ENCODE measurements around the gene MAP3K19.

Gene MAP3K19

DNA sequence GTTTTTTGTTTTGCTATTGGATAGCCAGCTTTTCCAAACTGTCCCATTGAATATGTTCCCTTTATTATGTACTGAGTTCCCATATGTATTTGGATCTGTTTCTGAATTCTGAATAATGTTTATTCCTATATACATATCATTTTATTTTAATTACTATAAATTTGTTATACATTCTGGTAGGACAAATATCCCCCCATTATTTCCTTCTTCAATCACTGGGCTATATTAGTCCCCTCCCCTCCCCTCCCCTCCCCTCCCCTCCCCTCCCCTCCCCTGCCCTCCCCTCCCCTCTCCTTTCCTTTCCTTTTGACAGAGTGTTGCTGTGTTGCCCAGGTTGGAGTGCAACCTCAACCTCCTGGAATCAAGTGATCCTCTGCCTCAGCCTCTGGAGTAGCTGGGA, 31.2 kb upstream of the MAP3K19 start:
- no peaks in the 10 kb centered on the region for H3K9me3 ChIP-seq (ENCODE audit: control insufficient read depth, low read length)

DNA sequence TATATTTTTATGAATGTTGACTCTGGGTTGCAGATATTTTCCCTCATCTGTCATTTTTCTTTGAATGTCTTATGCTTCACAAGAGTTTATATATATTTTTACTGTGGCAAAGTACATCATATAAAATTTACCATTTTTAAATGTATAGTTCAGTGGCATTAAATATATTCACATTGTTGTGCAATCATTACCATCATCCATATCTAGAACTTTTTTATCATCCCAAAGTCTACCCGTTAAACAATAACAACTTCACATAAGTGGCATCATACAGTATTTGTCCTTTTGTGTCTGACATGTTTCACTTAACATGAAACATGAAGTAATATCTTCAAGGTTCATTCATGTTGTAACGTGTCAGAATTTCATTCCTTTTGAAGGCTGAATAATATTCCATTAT, 29.3 kb upstream of the MAP3K19 start:
- 96 to 100% methylated on average over 1 to 2 of the region's 2 CpGs for WGBS, 2 experiments

More for the DNA sequence above, 31.2 kb upstream of the MAP3K19 start:
- Histone ChIP-seq H3K27ac (ENCODE audit: insufficient read depth, low read depth, low read length, poor library complexity, severe bottlenecking) (no peak overlapping the region), H3K36me3 (ENCODE audit: control insufficient read depth, insufficient read depth, low read length) (peaks cover 4% of the 10 kb centered on the region), H3K4me3 (ENCODE audit: insufficient read depth, low read depth, low read length) (no peak overlapping the region), H3K27me3 (ENCODE audit: control insufficient read depth, insufficient read depth, low read length, poor library complexity, severe bottlenecking) (no peaks in the 10 kb centered on the region), H3K4me1 (ENCODE audit: control insufficient read depth, insufficient read depth, low read length) (no peaks in the 10 kb centered on the region)

DNA sequence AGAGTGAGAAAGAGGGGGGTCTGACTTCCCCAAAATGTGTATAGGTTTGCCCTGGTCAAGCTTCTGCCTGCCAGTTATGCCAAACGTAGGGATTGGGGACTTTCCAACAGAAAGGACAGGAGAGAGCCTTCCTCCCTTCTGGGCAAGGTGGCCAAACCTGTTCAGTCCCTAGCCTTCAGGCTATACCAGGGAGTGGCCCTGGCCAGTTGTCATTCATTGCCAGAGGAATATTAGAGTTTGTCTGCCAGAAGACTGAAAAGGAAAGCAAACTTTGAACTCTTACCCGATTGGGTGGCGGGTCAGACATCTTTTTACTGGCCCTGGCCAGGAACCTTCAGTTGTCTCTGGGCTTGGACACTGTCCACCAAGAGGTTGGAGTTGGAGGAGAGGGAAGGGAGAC, 27.0 kb upstream of the MAP3K19 start:
- no peaks in the 10 kb centered on the region for H3K4me1 ChIP-seq (ENCODE audit: control insufficient read depth, insufficient read depth, low read length)
- peaks cover 9% of the 10 kb centered on the region for H3K9me3 ChIP-seq (ENCODE audit: control insufficient read depth, low read length)
- no peak overlapping the region for H3K4me3 ChIP-seq (ENCODE audit: insufficient read depth, low read depth, low read length)
- H3K27ac ChIP-seq (ENCODE audit: insufficient read depth, low read depth, low read length, poor library complexity, severe bottlenecking): no peak overlapping the region
- WGBS, 2 experiments: 94 to 96% methylated on average over 3 of the region's 3 CpGs
- H3K36me3 ChIP-seq (ENCODE audit: control insufficient read depth, insufficient read depth, low read length): peaks cover 13% of the 10 kb centered on the region
- no peaks in the 10 kb centered on the region for H3K27me3 ChIP-seq (ENCODE audit: control insufficient read depth, insufficient read depth, low read length, poor library complexity, severe bottlenecking)

More for the DNA sequence above, 29.3 kb upstream of the MAP3K19 start:
- H3K9me3 ChIP-seq (ENCODE audit: control insufficient read depth, low read length): peaks cover 9% of the 10 kb centered on the region
- H3K4me3 ChIP-seq (ENCODE audit: insufficient read depth, low read depth, low read length): no peak overlapping the region
- no peak overlapping the region for H3K27ac ChIP-seq (ENCODE audit: insufficient read depth, low read depth, low read length, poor library complexity, severe bottlenecking)
- H3K36me3 ChIP-seq (ENCODE audit: control insufficient read depth, insufficient read depth, low read length): peaks cover 10% of the 10 kb centered on the region
- H3K27me3 ChIP-seq (ENCODE audit: control insufficient read depth, insufficient read depth, low read length, poor library complexity, severe bottlenecking): no peaks in the 10 kb centered on the region
- no peaks in the 10 kb centered on the region for H3K4me1 ChIP-seq (ENCODE audit: control insufficient read depth, insufficient read depth, low read length)

GRCh38 chr2:135072125-135072997, 25.1 kb upstream of the MAP3K19 start:
- 92 to 97% methylated on average over 3 of the region's 3 CpGs for WGBS, 2 experiments
- no peaks in the 10 kb centered on the region for H3K4me1 ChIP-seq (ENCODE audit: control insufficient read depth, insufficient read depth, low read length)
- peak overlapping the region; percentile 5 for H3K4me3 ChIP-seq (ENCODE audit: insufficient read depth, low read depth, low read length)
- H3K36me3 ChIP-seq (ENCODE audit: control insufficient read depth, insufficient read depth, low read length): peaks cover 9% of the 10 kb centered on the region
- no peak overlapping the region for H3K27ac ChIP-seq (ENCODE audit: insufficient read depth, low read depth, low read length, poor library complexity, severe bottlenecking)
- H3K9me3 ChIP-seq (ENCODE audit: control insufficient read depth, low read length): peaks cover 9% of the 10 kb centered on the region
- H3K27me3 ChIP-seq (ENCODE audit: control insufficient read depth, insufficient read depth, low read length, poor library complexity, severe bottlenecking): no peaks in the 10 kb centered on the region

DNA sequence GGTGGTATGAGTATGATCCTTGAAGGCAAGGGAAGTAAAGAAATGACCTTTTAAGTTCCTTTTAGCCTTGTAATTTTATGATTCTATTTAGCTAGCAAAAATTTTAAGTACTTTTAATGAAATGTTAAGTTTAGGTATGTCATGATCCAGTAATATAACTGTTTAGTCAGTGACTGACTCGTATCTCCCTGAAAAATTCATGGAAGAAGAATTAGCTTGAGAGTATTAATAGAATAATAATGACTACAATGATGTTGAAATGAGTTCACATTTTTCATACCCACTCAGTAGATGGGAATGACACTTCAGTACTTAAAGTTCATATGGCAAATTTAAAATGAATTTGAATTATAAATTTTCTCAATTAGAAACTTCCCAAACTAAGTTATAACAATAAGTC, 19.5 kb upstream of the MAP3K19 start:
- WGBS, 2 experiments: 88 to 100% methylated on average over 1 of the region's 1 CpG
- Histone ChIP-seq H3K9me3 (ENCODE audit: control insufficient read depth, low read length) (no peaks in the 10 kb centered on the region), H3K36me3 (ENCODE audit: control insufficient read depth, insufficient read depth, low read length) (peaks cover 5% of the 10 kb centered on the region)

GRCh38 chr2:135064149-135064548, 16.9 kb upstream of the MAP3K19 start:
- Histone ChIP-seq H3K27me3 (ENCODE audit: control insufficient read depth, insufficient read depth, low read length, poor library complexity, severe bottlenecking) (no peaks in the 10 kb centered on the region), H3K36me3 (ENCODE audit: control insufficient read depth, insufficient read depth, low read length) (peaks cover 6% of the 10 kb centered on the region), H3K27ac (ENCODE audit: insufficient read depth, low read depth, low read length, poor library complexity, severe bottlenecking) (no peak overlapping the region), H3K4me1 (ENCODE audit: control insufficient read depth, insufficient read depth, low read length) (no peaks in the 10 kb centered on the region), H3K9me3 (ENCODE audit: control insufficient read depth, low read length) (no peaks in the 10 kb centered on the region), H3K4me3 (ENCODE audit: insufficient read depth, low read depth, low read length) (no peak overlapping the region)
- 92% methylated on average over 2 of the region's 2 CpGs; no CpG with 5 or more reads in 1 of the 2 experiments for WGBS, 2 experiments

More for the DNA sequence above, 19.5 kb upstream of the MAP3K19 start:
- Histone ChIP-seq H3K4me3 (ENCODE audit: insufficient read depth, low read depth, low read length) (no peak overlapping the region), H3K27ac (ENCODE audit: insufficient read depth, low read depth, low read length, poor library complexity, severe bottlenecking) (no peak overlapping the region), H3K4me1 (ENCODE audit: control insufficient read depth, insufficient read depth, low read length) (no peaks in the 10 kb centered on the region), H3K27me3 (ENCODE audit: control insufficient read depth, insufficient read depth, low read length, poor library complexity, severe bottlenecking) (no peaks in the 10 kb centered on the region)

DNA sequence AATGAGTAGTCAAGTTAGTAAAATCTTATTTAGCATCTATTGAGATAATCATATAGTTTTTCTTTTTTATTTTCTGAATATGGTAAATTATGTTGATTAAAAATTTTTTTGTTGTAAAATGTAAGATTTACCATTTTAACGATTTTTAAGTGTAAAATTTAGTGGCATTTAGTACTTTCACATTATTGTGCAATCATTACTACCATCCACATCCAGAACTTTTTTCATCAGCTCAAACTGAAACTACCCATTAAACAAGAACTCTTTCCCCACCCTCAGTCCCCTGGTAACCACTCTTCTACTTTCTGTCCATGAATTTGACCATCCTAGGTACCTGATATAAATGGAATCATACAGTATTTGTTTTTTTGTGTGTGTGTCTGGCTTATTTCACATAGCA, 16.0 kb upstream of the MAP3K19 start:
- Histone ChIP-seq H3K4me3 (ENCODE audit: insufficient read depth, low read depth, low read length) (no peak overlapping the region), H3K27me3 (ENCODE audit: control insufficient read depth, insufficient read depth, low read length, poor library complexity, severe bottlenecking) (no peaks in the 10 kb centered on the region), H3K36me3 (ENCODE audit: control insufficient read depth, insufficient read depth, low read length) (peaks cover 6% of the 10 kb centered on the region), H3K9me3 (ENCODE audit: control insufficient read depth, low read length) (no peaks in the 10 kb centered on the region), H3K27ac (ENCODE audit: insufficient read depth, low read depth, low read length, poor library complexity, severe bottlenecking) (no peak overlapping the region), H3K4me1 (ENCODE audit: control insufficient read depth, insufficient read depth, low read length) (no peaks in the 10 kb centered on the region)
- WGBS, 2 experiments: 100% methylated on average over 1 of the region's 1 CpG; no CpG with 5 or more reads in 1 of the 2 experiments

DNA sequence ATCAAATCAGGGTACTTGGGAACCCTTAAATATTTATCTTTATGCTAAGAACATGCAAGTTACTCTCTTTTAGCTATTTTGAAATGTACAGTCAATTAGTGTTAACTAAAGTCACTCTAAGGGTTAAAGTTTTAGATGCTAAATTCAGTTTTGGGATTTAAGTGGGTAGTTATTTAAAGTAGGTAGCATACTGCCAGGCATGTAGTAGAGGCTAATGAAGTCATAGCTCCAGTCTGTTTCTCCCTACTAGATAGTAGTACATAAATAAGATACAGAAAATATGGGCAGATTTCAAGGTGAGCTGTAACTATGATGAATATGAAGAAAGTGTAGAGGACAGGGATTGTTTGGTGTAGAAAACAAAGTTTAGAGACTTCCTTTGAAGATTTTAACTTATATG, 12.3 kb upstream of the MAP3K19 start:
- H3K27ac ChIP-seq (ENCODE audit: insufficient read depth, low read depth, low read length, poor library complexity, severe bottlenecking): no peak overlapping the region
- no peak overlapping the region for H3K4me3 ChIP-seq (ENCODE audit: insufficient read depth, low read depth, low read length)
- H3K9me3 ChIP-seq (ENCODE audit: control insufficient read depth, low read length): no peaks in the 10 kb centered on the region
- H3K36me3 ChIP-seq (ENCODE audit: control insufficient read depth, insufficient read depth, low read length): peaks cover 6% of the 10 kb centered on the region
- H3K4me1 ChIP-seq (ENCODE audit: control insufficient read depth, insufficient read depth, low read length): no peaks in the 10 kb centered on the region
- no peaks in the 10 kb centered on the region for H3K27me3 ChIP-seq (ENCODE audit: control insufficient read depth, insufficient read depth, low read length, poor library complexity, severe bottlenecking)

DNA sequence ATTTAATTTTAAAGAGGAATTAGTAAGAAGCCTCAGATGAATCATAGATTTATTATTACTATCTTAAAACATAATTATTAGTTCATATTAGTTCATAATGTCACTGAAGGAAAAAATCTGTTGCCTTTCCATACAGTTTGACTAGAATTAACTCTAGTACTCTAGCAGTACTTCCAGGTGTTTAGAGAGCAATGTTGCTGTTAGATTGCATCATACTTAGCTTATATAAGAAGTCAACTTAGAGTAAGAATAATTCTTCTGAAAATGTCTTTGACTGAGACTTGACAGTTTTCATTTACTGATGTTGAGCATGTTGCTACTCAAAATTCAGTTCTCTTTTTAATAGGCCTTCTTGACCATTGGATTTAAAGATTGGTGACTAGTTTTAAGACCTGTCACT, 9.5 kb upstream of the MAP3K19 start:
- no peaks in the 10 kb centered on the region for H3K4me1 ChIP-seq (ENCODE audit: control insufficient read depth, insufficient read depth, low read length)
- H3K36me3 ChIP-seq (ENCODE audit: control insufficient read depth, insufficient read depth, low read length): peaks cover 6% of the 10 kb centered on the region
- no peaks in the 10 kb centered on the region for H3K9me3 ChIP-seq (ENCODE audit: control insufficient read depth, low read length)
- no peak overlapping the region for H3K4me3 ChIP-seq (ENCODE audit: insufficient read depth, low read depth, low read length)
- H3K27me3 ChIP-seq (ENCODE audit: control insufficient read depth, insufficient read depth, low read length, poor library complexity, severe bottlenecking): no peaks in the 10 kb centered on the region
- no peak overlapping the region for H3K27ac ChIP-seq (ENCODE audit: insufficient read depth, low read depth, low read length, poor library complexity, severe bottlenecking)

GRCh38 chr2:135055182-135055786, 8.0 kb upstream of the MAP3K19 start:
- no peaks in the 10 kb centered on the region for H3K4me1 ChIP-seq (ENCODE audit: control insufficient read depth, insufficient read depth, low read length)
- H3K27ac ChIP-seq (ENCODE audit: insufficient read depth, low read depth, low read length, poor library complexity, severe bottlenecking): no peak overlapping the region
- no peaks in the 10 kb centered on the region for H3K9me3 ChIP-seq (ENCODE audit: control insufficient read depth, low read length)
- H3K27me3 ChIP-seq (ENCODE audit: control insufficient read depth, insufficient read depth, low read length, poor library complexity, severe bottlenecking): no peaks in the 10 kb centered on the region
- WGBS, 2 experiments: 83 to 95% methylated on average over 2 of the region's 2 CpGs
- H3K4me3 ChIP-seq (ENCODE audit: insufficient read depth, low read depth, low read length): no peak overlapping the region
- no peaks in the 10 kb centered on the region for H3K36me3 ChIP-seq (ENCODE audit: control insufficient read depth, insufficient read depth, low read length)
